H9 (cell line): ENCODE results near the gene SLC23A2. TPM values are rescaled to one million over a fixed set of nuclear protein-coding genes. Genes with fewer than 3 reads are reported as not detected.

Experiments used
- DNase-seq: peaks from one replicate; pipeline ENCODE4 v3.0.0-alpha.2; 2017
- H2AFZ ChIP-seq: one replicate; pipeline ENCODE4 v1.6.1; 2013; ENCODE audit warnings: mild to moderate bottlenecking, low read length, control low read depth, moderate library complexity
- H2AK5ac ChIP-seq: 2 replicates; pipeline ENCODE4 v1.6.1; 2013; ENCODE audit warnings: low read length, control low read depth, mixed read lengths; ENCODE audit not compliant: insufficient read length
- H2BK120ac ChIP-seq: one replicate; pipeline ENCODE4 v1.6.1; 2013; ENCODE audit warnings: low read depth, mild to moderate bottlenecking, low read length, control low read depth, inconsistent platforms; ENCODE audit not compliant: poor library complexity, severe bottlenecking
- H2BK12ac ChIP-seq: 2 replicates; pipeline ENCODE4 v1.6.1; 2013; ENCODE audit warnings: low read length, control low read depth, mixed read lengths, low read depth; ENCODE audit not compliant: insufficient read length
- H2BK15ac ChIP-seq: 2 replicates; pipeline ENCODE4 v1.6.1; 2013; ENCODE audit warnings: low read depth, low read length, control low read depth
- H2BK20ac ChIP-seq: one replicate; pipeline ENCODE4 v1.6.1; 2013; ENCODE audit warnings: low read depth, mild to moderate bottlenecking, low read length, control low read depth, inconsistent platforms; ENCODE audit not compliant: poor library complexity, severe bottlenecking
- H2BK5ac ChIP-seq: 2 replicates; pipeline ENCODE4 v1.6.1; 2013; ENCODE audit warnings: low read length, control low read depth, mixed read lengths; ENCODE audit not compliant: insufficient read length
- H3K14ac ChIP-seq: 2 replicates; pipeline ENCODE4 v1.6.1; 2013; ENCODE audit warnings: low read length, control low read depth; ENCODE audit not compliant: insufficient read depth
- H3K18ac ChIP-seq: 2 replicates; pipeline ENCODE4 v1.6.1; 2013; ENCODE audit warnings: low read depth, mild to moderate bottlenecking, mixed read lengths, low read length, control low read depth; ENCODE audit not compliant: insufficient read length
- H3K23ac ChIP-seq: 2 replicates; pipeline ENCODE4 v1.6.1; 2013; ENCODE audit warnings: low read length, control low read depth, mixed read lengths, low read depth; ENCODE audit not compliant: insufficient read length
- H3K23me2 ChIP-seq: 2 replicates; pipeline ENCODE4 v1.6.1; 2013; ENCODE audit warnings: low read depth, mild to moderate bottlenecking, mixed read lengths, low read length, control low read depth; ENCODE audit not compliant: insufficient read length, poor library complexity, severe bottlenecking
- H3K27ac ChIP-seq: 2 replicates; pipeline ENCODE4 v1.5.1; 2013; ENCODE audit warnings: low read length, control low read depth, mixed read lengths, low read depth; ENCODE audit not compliant: insufficient read length
- H3K27me3 ChIP-seq: 2 replicates; pipeline ENCODE4 v1.6.1; 2013; ENCODE audit warnings: low read length, control low read depth, inconsistent platforms; ENCODE audit not compliant: insufficient read depth
- H3K4ac ChIP-seq: 2 replicates; pipeline ENCODE4 v1.6.1; 2013; ENCODE audit warnings: low read depth, mild to moderate bottlenecking, control low read depth, inconsistent platforms, low read length, moderate library complexity
- H3K4me1 ChIP-seq: 2 replicates; pipeline ENCODE4 v1.6.1; 2013; ENCODE audit warnings: low read length, control low read depth, inconsistent platforms; ENCODE audit not compliant: insufficient read depth
- H3K4me2 ChIP-seq: 2 replicates; pipeline ENCODE4 v1.6.1; 2013; ENCODE audit warnings: low read length, control low read depth, mixed read lengths; ENCODE audit not compliant: insufficient read length, insufficient read depth
- H3K56ac ChIP-seq: 2 replicates; pipeline ENCODE4 v1.6.1; 2013; ENCODE audit warnings: low read depth, mild to moderate bottlenecking, mixed read lengths, low read length, control low read depth; ENCODE audit not compliant: insufficient read length
- H3K79me1 ChIP-seq: 2 replicates; pipeline ENCODE4 v1.6.1; 2013; ENCODE audit warnings: low read depth, mild to moderate bottlenecking, moderate library complexity, low read length, control low read depth, inconsistent platforms; ENCODE audit not compliant: insufficient read depth, poor library complexity, severe bottlenecking
- H3K79me2 ChIP-seq: 2 replicates; pipeline ENCODE4 v1.6.1; 2013; ENCODE audit warnings: low read length, control low read depth, inconsistent platforms; ENCODE audit not compliant: insufficient read depth
- H3K9ac ChIP-seq: 2 replicates; pipeline ENCODE4 v1.6.1; 2013; ENCODE audit warnings: low read length, control low read depth, mixed read lengths; ENCODE audit not compliant: insufficient read length; ENCODE audit errors: extremely low read depth
- H3K9me3 ChIP-seq: one replicate; pipeline ENCODE4 v1.6.1; 2013; ENCODE audit warnings: low read depth, low read length, inconsistent platforms; ENCODE audit not compliant: control insufficient read depth
- H3T11ph ChIP-seq: one replicate; pipeline ENCODE4 v1.6.1; 2013; ENCODE audit warnings: mild to moderate bottlenecking, low read length, control low read depth, inconsistent platforms
- H4K20me1 ChIP-seq: one replicate; pipeline ENCODE4 v1.6.1; 2013; ENCODE audit not compliant: control insufficient read depth, insufficient read length, insufficient read depth
- H4K5ac ChIP-seq: 2 replicates; pipeline ENCODE4 v1.6.1; 2013; ENCODE audit warnings: low read depth, mild to moderate bottlenecking, mixed read lengths, low read length, control low read depth; ENCODE audit not compliant: insufficient read length
- H4K8ac ChIP-seq: replicated peaks from 2 replicates; pipeline ENCODE4 v1.6.1; 2013; ENCODE audit warnings: low read length, control low read depth, mixed read lengths, low read depth; ENCODE audit not compliant: insufficient read length
- H4K91ac ChIP-seq: 2 replicates; pipeline ENCODE4 v1.6.1; 2013; ENCODE audit warnings: low read depth, mild to moderate bottlenecking, moderate library complexity, mixed read lengths, low read length, control low read depth; ENCODE audit not compliant: insufficient read length
- H3K27ac Mint-ChIP-seq, 3 experiments: 2 replicates in 2 of 3; 3 replicates in 1 of 3; pipeline ENCODE4 v1.8.0; 2020 to 2021; ENCODE audit warnings: mixed read lengths in 3 of 3, mild to moderate bottlenecking in 1 of 3, moderate library complexity in 1 of 3
- H3K27me3 Mint-ChIP-seq: 2 replicates; pipeline ENCODE4 v1.8.0; 2021; ENCODE audit warnings: low read depth, mild to moderate bottlenecking, moderate library complexity, mixed read lengths
- H3K36me3 Mint-ChIP-seq, 3 experiments: 2 replicates in 2 of 3; 3 replicates in 1 of 3; pipeline ENCODE4 v1.8.0; 2020 to 2021; ENCODE audit warnings: low read depth in 3 of 3, mixed read lengths in 3 of 3; ENCODE audit not compliant: insufficient read depth in 1 of 3
- H3K4me1 Mint-ChIP-seq, 2 experiments: 2 replicates each; pipeline ENCODE4 v1.8.0; 2020; ENCODE audit warnings: mixed read lengths in 2 of 2
- H3K4me3 Mint-ChIP-seq, 2 experiments: 2 replicates in 1 of 2; 3 replicates in 1 of 2; pipeline ENCODE4 v1.8.0; 2020 to 2021; ENCODE audit warnings: mild to moderate bottlenecking in 2 of 2, mixed read lengths in 2 of 2, moderate library complexity in 1 of 2
- H3K9me3 Mint-ChIP-seq, 2 experiments: 2 replicates in 1 of 2; 3 replicates in 1 of 2; pipeline ENCODE4 v1.8.0; 2020; ENCODE audit warnings: mild to moderate bottlenecking in 2 of 2, mixed read lengths in 2 of 2, moderate library complexity in 1 of 2
- WGBS: extraction: QIAGEN DNeasy Blood & Tissue Kit; methylation state at CpG from one replicate; pipeline ENCODE4 v1.1.7; 2013; ENCODE audit warnings: missing lambda C conversion rate, low lambda C conversion rate, mixed read lengths; ENCODE audit not compliant: insufficient read length; ENCODE audit errors: extremely low coverage; 5-methylcytosine and 5-hydroxymethylcytosine counted together
- total RNA-seq: library from RNA; stranded (reverse); gene quantifications from 2 replicates; pipeline ENCODE4 v1.2.1, GENCODE V29; 2021
- TF ChIP-seq, protein P1 (sequence below): fragments of 200-600 bp; sonication (generic); conservative IDR thresholded peaks from 3 replicates; pipeline ENCODE4 v1.8.0; 2021; ENCODE audit warnings: antibody characterized with exemption, mild to moderate bottlenecking

SLC23A2 gene
- total RNA-seq, 1 experiment from 2014 or later: 16.5 TPM

GRCh38 chr20:5045906-5046305, 44.6 kb upstream of the SLC23A2 start:
- Mint-ChIP-seq H3K9me3 (no peaks in the 10 kb centered on the region), H3K36me3 (no peaks in the 10 kb centered on the region), H3K27ac (no peak overlapping the region), H3K4me3 (no peak overlapping the region), H3K4me1 (no peaks in the 10 kb centered on the region), H3K27me3 (peaks cover 1% of the 10 kb centered on the region; the same call in 1 of the 2 replicates)
- Histone ChIP-seq H3K27ac (no peak overlapping the region), H3K79me2 (no peaks in the 10 kb centered on the region), H3K27me3 (no peaks in the 10 kb centered on the region), H2BK12ac (no peak overlapping the region), H2BK20ac (no peak overlapping the region), H3K4ac (no peak overlapping the region), H4K5ac (no peak overlapping the region), H2BK5ac (no peak overlapping the region), H2BK120ac (no peak overlapping the region), H3T11ph (no peak overlapping the region), H3K4me2 (no peak overlapping the region), H2BK15ac (no peak overlapping the region), H4K91ac (no peak overlapping the region), H3K56ac (no peak overlapping the region), H2AK5ac (no peak overlapping the region), H4K20me1 (no peaks in the 10 kb centered on the region), H3K23ac (no peak overlapping the region), H3K18ac (no peak overlapping the region), H3K79me1 (no peaks in the 10 kb centered on the region), H3K9ac (no peak overlapping the region), H3K4me1 (no peaks in the 10 kb centered on the region), H3K9me3 (no peaks in the 10 kb centered on the region), H2AFZ (no peak overlapping the region), H3K14ac (no peak overlapping the region), H3K23me2 (no peaks in the 10 kb centered on the region), H4K8ac (no peak overlapping the region)
- TF ChIP-seq, protein P1, sequence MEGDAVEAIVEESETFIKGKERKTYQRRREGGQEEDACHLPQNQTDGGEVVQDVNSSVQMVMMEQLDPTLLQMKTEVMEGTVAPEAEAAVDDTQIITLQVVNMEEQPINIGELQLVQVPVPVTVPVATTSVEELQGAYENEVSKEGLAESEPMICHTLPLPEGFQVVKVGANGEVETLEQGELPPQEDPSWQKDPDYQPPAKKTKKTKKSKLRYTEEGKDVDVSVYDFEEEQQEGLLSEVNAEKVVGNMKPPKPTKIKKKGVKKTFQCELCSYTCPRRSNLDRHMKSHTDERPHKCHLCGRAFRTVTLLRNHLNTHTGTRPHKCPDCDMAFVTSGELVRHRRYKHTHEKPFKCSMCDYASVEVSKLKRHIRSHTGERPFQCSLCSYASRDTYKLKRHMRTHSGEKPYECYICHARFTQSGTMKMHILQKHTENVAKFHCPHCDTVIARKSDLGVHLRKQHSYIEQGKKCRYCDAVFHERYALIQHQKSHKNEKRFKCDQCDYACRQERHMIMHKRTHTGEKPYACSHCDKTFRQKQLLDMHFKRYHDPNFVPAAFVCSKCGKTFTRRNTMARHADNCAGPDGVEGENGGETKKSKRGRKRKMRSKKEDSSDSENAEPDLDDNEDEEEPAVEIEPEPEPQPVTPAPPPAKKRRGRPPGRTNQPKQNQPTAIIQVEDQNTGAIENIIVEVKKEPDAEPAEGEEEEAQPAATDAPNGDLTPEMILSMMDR: no peak
- no peak for DNase-seq
- no CpG with 5 or more reads among the region's 3 CpGs for WGBS
